ENCODE results near the gene ZACN.

ZACN gene

GRCh38 chr17:76131692-76132573, 53.0 kb downstream of the ZACN start:
- no peak for DNase-seq (ENCODE audit: low read depth, low spot score)

All from brain pericyte (primary cell).